SK-N-SH (cell line): ENCODE data around the gene RILPL2. TPM values are rescaled to one million over a fixed set of nuclear protein-coding genes. Genes with fewer than 3 reads are reported as not detected.
"Not testable (repeated sequence)": the region's sequence is repeated elsewhere in the genome, so short reads cannot be mapped to it uniquely, and the experiment has no call there.

Experiments used
- CTCF ChIA-PET: fragments of 300-600, 350-600 bp; formaldehyde crosslinking; extraction: SDS; loops from one replicate; lab custom pipeline; 2021; lab: Yijun Ruan, JAX
- POLR2A ChIA-PET: fragments of 350-600 bp; sonication (Branson Sonifier 250); formaldehyde crosslinking; extraction: SDS; loops from one replicate; lab custom pipeline; 2020; ENCODE audit warnings: antibody characterized with exemption, inconsistent platforms; lab: Yijun Ruan, JAX
- DNase-seq: peaks from one replicate; pipeline ENCODE4 v3.0.0; 2012
- H2AFZ ChIP-seq: fragments of 200-600 bp; sonication (generic); 2 replicates; pipeline ENCODE4 v1.8.1; 2016; ENCODE audit warnings: antibody characterized with exemption, mild to moderate bottlenecking, low read depth
- H3F3A ChIP-seq: fragments of 200-600 bp; sonication (generic); replicated peaks from 2 replicates; pipeline ENCODE3; 2016; ENCODE audit warnings: antibody characterized with exemption, mild to moderate bottlenecking; ENCODE audit not compliant: insufficient read depth
- H3K27ac ChIP-seq, 2 experiments: fragments of 200-500 bp in 1 of 2; fragments of 200-600 bp in 1 of 2; sonication (Bioruptor generic) in 1 of 2; sonication (generic), shearing (Covaris generic) in 1 of 2; 2 replicates each; pipeline versions ENCODE4 v1.5.1 to v1.6.1; 2014 to 2016; ENCODE audit warnings: low read depth in 2 of 2, inconsistent platforms in 1 of 2, low read length in 1 of 2, mild to moderate bottlenecking in 1 of 2, mixed read lengths in 1 of 2
- H3K27me3 ChIP-seq: fragments of 200-600 bp; sonication (generic), shearing (Covaris generic); 2 replicates; pipeline ENCODE4 v1.6.1; 2016; ENCODE audit warnings: mixed run types; ENCODE audit not compliant: insufficient read depth
- H3K36me3 ChIP-seq, 2 experiments: fragments of 200-500 bp in 1 of 2; fragments of 200-600 bp in 1 of 2; sonication (Bioruptor generic) in 1 of 2; sonication (generic) in 1 of 2; replicated peaks in 1 of 2; 2 replicates each; pipeline versions ENCODE3 to v1.5.1; 2014 to 2016; ENCODE audit warnings: low read length in 1 of 2, mild to moderate bottlenecking in 1 of 2; ENCODE audit not compliant: insufficient read depth in 2 of 2, control insufficient read depth in 1 of 2
- H3K4me1 ChIP-seq, 2 experiments: fragments of 200-500 bp in 1 of 2; fragments of 200-600 bp in 1 of 2; sonication (Bioruptor generic) in 1 of 2; sonication (generic), shearing (Covaris generic) in 1 of 2; 2 replicates each; pipeline versions ENCODE4 v1.5.1 to v1.6.1; 2014 to 2016; ENCODE audit warnings: low read depth in 1 of 2, low read length in 1 of 2, mixed run types in 1 of 2; ENCODE audit not compliant: insufficient read depth in 2 of 2, control insufficient read depth in 1 of 2
- H3K4me2 ChIP-seq: fragments of 200-600 bp; sonication (generic), shearing (Covaris generic); 2 replicates; pipeline ENCODE4 v1.6.1; 2017; ENCODE audit warnings: mixed run types
- H3K4me3 ChIP-seq, 2 experiments: fragments of 200-500 bp in 1 of 2; fragments of 200-600 bp in 1 of 2; sonication (Bioruptor generic) in 1 of 2; sonication (generic), shearing (Covaris generic) in 1 of 2; 2 replicates each; pipeline versions ENCODE4 v1.5.1 to v1.8.1; 2014 to 2016; ENCODE audit warnings: low read depth in 2 of 2, inconsistent platforms in 1 of 2, low read length in 1 of 2, mild to moderate bottlenecking in 1 of 2, mixed read lengths in 1 of 2, moderate library complexity in 1 of 2
- H3K79me2 ChIP-seq: fragments of 200-600 bp; sonication (generic); 2 replicates; pipeline ENCODE4 v1.8.1; 2017; ENCODE audit warnings: mild to moderate bottlenecking; ENCODE audit not compliant: insufficient read depth
- H3K9ac ChIP-seq: fragments of 200-600 bp; sonication (generic); 2 replicates; pipeline ENCODE4 v1.6.1; 2017; ENCODE audit warnings: mixed run types
- H3K9me2 ChIP-seq: fragments of 200-600 bp; sonication (generic); 2 replicates; pipeline ENCODE4 v1.6.1; 2017; ENCODE audit warnings: mixed run types
- H3K9me3 ChIP-seq: fragments of 200-600 bp; sonication (generic); 2 replicates; pipeline ENCODE4 v1.6.1; 2017; ENCODE audit warnings: mixed run types, mild to moderate bottlenecking, moderate library complexity
- H4K20me1 ChIP-seq: fragments of 200-600 bp; sonication (generic); 2 replicates; pipeline ENCODE4 v1.6.1; 2017; ENCODE audit warnings: mild to moderate bottlenecking, mixed run types; ENCODE audit not compliant: insufficient read depth
- ELF1 ChIP-seq: IDR thresholded peaks from 2 replicates; pipeline ENCODE4 v1.4.0; 2012
- EP300 ChIP-seq, 2 experiments: IDR thresholded peaks; 2 replicates each; pipeline versions ENCODE4 v1.4.0 to v1.6.1; 2012; ENCODE audit warnings: borderline replicate concordance in 1 of 2, low read depth in 1 of 2, low read length in 1 of 2
- EZH2phosphoT487 ChIP-seq: fragments of 200-600 bp; sonication (generic); IDR thresholded peaks from 2 replicates; pipeline ENCODE4 v1.6.1; 2017; ENCODE audit warnings: low read depth, mixed run types, mild to moderate bottlenecking, antibody characterized with exemption, moderate library complexity, borderline replicate concordance
- FOXM1 ChIP-seq: IDR thresholded peaks from 2 replicates; pipeline ENCODE4 v1.4.0; 2012; ENCODE audit warnings: low read depth, mild to moderate bottlenecking
- MXI1 ChIP-seq: IDR thresholded peaks from 2 replicates; pipeline ENCODE4 v1.6.1; 2012; ENCODE audit warnings: mild to moderate bottlenecking, low read depth, low read length, improper control_type of control experiment
- NFIC ChIP-seq: IDR thresholded peaks from 2 replicates; pipeline ENCODE4 v1.4.0; 2012; ENCODE audit warnings: borderline replicate concordance
- RFX5 ChIP-seq: IDR thresholded peaks from 2 replicates; pipeline ENCODE4 v1.6.1; 2012; ENCODE audit warnings: mild to moderate bottlenecking, improper control_type of control experiment, low read length
- RXRA ChIP-seq: IDR thresholded peaks from 2 replicates; pipeline ENCODE4 v1.4.0; 2012; ENCODE audit warnings: low read depth, mild to moderate bottlenecking, borderline replicate concordance
- TAF1 ChIP-seq: IDR thresholded peaks from 2 replicates; pipeline ENCODE4 v1.6.1; 2012; ENCODE audit warnings: low read depth, mild to moderate bottlenecking, low read length, moderate library complexity, borderline replicate concordance
- TEAD4 ChIP-seq: IDR thresholded peaks from 2 replicates; pipeline ENCODE4 v1.4.0; 2012; ENCODE audit warnings: mild to moderate bottlenecking, borderline replicate concordance; ENCODE audit not compliant: insufficient read depth
- YY1 ChIP-seq: IDR thresholded peaks from 2 replicates; pipeline ENCODE4 v1.4.0; 2012; ENCODE audit warnings: low read depth, mild to moderate bottlenecking
- WGBS: methylation state at CpG from one replicate; pipeline ENCODE4 v1.1.6; 2017; ENCODE audit warnings: low lambda C conversion rate; 5-methylcytosine and 5-hydroxymethylcytosine counted together
- polyA plus RNA-seq, 3 experiments: library from polyadenylated mRNA; depleted of rRNA; stranded (reverse); fragments of >200 nt; gene quantifications; 2 replicates each; pipeline ENCODE4 v1.2.3, GENCODE V29; 2012
- TF ChIP-seq, protein P1 (sequence below): fragments of 200-600 bp; sonication (generic); IDR thresholded peaks from 2 replicates; pipeline ENCODE4 v1.6.1; 2017; ENCODE audit warnings: antibody characterized with exemption, mild to moderate bottlenecking, moderate library complexity
- TF ChIP-seq, protein P2 (sequence below): IDR thresholded peaks from 2 replicates; pipeline ENCODE4 v1.6.1; 2012; ENCODE audit warnings: mild to moderate bottlenecking, low read depth, low read length, moderate library complexity
- TF ChIP-seq, protein P3 (sequence below): IDR thresholded peaks from 2 replicates; pipeline ENCODE4 v1.4.0; 2012; ENCODE audit warnings: low read depth, borderline replicate concordance
- TF ChIP-seq, protein P4 (sequence below): IDR thresholded peaks from 2 replicates; pipeline ENCODE4; 2012

RILPL2 gene
- polyA plus RNA-seq, 1 of the 3 experiments (the other 2 are of a cell fraction) = 5.0 TPM

DNA sequence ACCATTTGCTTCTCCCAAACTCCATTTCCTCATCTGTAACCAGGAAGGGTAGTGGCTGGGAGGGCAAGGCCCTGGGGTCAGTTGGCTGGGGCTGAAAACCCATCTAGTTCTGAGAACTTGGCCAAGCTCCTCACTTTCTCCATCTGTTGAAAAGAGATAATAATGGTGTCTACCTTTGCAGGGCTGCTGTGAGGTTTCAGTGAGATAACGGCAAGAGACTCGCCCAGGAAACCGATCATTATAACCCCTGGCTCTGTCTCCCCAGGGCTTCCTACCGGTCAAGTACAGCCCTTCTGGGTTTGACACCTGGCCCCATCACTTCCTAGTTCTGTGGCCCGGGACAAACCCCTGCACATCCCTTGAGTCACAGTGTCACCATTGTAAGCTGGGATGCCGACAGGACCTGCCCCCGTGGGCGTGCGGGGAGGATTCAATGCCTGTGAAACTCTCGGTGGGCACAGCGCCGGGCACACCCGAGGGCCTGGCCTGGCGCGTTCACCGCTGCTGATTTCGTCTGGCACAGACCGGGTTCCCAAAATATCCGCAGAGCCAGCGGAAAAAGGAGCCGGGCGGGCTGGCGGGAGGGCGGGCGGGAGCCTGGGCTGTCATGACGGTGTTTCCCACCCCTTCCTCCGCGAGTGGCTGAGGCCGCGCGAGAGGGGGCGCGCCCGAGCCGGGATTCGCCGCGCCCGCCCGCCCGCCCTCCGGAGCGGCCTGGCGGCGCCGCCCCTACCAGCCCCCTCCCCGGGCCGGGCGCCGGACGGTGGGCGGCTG, 48.1 kb downstream of the RILPL2 start (continued):
- TF ChIP-seq, protein P1, sequence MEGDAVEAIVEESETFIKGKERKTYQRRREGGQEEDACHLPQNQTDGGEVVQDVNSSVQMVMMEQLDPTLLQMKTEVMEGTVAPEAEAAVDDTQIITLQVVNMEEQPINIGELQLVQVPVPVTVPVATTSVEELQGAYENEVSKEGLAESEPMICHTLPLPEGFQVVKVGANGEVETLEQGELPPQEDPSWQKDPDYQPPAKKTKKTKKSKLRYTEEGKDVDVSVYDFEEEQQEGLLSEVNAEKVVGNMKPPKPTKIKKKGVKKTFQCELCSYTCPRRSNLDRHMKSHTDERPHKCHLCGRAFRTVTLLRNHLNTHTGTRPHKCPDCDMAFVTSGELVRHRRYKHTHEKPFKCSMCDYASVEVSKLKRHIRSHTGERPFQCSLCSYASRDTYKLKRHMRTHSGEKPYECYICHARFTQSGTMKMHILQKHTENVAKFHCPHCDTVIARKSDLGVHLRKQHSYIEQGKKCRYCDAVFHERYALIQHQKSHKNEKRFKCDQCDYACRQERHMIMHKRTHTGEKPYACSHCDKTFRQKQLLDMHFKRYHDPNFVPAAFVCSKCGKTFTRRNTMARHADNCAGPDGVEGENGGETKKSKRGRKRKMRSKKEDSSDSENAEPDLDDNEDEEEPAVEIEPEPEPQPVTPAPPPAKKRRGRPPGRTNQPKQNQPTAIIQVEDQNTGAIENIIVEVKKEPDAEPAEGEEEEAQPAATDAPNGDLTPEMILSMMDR = no peak
- TF ChIP-seq TEAD4 (no peak), ELF1 (no peak)

DNA sequence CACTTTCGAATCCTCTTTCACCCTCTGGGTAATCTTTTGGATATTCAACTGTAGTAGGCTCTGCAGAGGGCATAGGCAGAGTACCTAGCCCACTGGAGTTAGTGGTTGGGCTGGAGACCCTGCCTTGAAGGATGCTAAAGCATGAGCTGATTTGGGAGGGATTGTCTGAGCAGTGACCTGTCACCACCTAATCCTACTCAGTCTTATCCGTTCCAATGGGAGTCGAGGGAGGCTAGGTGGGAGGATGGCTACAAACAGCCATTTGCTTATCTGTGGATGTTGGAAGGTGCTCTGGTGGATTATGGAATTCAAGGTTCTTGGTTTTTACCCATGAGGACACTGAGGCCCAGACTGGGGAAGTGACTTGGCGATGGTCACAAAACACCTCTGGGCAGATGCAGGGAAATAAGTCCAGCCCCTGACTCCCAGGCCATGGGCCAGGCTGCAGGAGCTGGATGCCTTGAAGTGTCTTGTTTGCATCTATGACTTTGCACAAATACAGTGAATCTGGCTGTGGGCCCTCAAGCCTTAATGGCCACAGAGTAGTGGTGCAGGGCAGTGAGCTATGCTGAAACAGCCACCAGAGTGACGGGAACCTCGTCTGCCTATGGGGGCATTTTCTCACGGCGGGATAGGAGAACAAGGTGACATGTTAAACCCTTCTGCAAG, 48.8 kb downstream of the RILPL2 start:
- WGBS = 83% methylated on average over 3 of the region's 8 CpGs
- POLR2A ChIA-PET = interaction anchor here (1.0 kb wide), 1 partner anchor 215 kb away, joined by 3 read pairs; no protein-coding TSS in a partner anchor
- H3K36me3 ChIP-seq = peaks cover 16 to 19% of the 10 kb centered on the region in 2 experiments
- H3F3A ChIP-seq = peaks cover 18% of the 10 kb centered on the region
- H3K4me2 ChIP-seq = peak overlapping the region; percentile 99
- H3K4me3 ChIP-seq = peak overlapping the region; percentile 64 to 77; a peak in 3 of 4 replicates
- no peaks in the 10 kb centered on the region for H3K9me2 ChIP-seq
- peaks cover 7% of the 10 kb centered on the region for H4K20me1 ChIP-seq
- H3K79me2 ChIP-seq = peaks cover 76% of the 10 kb centered on the region
- H3K9ac ChIP-seq = peak overlapping the region; percentile 77
- H2AFZ ChIP-seq = peak overlapping the region; percentile 95; the same call in 1 of the 2 replicates
- CTCF ChIA-PET = interaction anchor here (0.7 to 2.0 kb wide), 4 partner anchors 22 to 83 kb away, joined by 3 to 6 read pairs (median 4); no protein-coding TSS in a partner anchor
- peaks cover 10 to 17% of the 10 kb centered on the region in 2 experiments; a peak in 3 of 4 replicates for H3K4me1 ChIP-seq
- no peak for DNase-seq
- peak overlapping the region; percentile 76 to 77 for H3K27ac ChIP-seq
- TF ChIP-seq YY1 = no peak
- no peak for TF ChIP-seq FOXM1
- TF ChIP-seq, protein P2, sequence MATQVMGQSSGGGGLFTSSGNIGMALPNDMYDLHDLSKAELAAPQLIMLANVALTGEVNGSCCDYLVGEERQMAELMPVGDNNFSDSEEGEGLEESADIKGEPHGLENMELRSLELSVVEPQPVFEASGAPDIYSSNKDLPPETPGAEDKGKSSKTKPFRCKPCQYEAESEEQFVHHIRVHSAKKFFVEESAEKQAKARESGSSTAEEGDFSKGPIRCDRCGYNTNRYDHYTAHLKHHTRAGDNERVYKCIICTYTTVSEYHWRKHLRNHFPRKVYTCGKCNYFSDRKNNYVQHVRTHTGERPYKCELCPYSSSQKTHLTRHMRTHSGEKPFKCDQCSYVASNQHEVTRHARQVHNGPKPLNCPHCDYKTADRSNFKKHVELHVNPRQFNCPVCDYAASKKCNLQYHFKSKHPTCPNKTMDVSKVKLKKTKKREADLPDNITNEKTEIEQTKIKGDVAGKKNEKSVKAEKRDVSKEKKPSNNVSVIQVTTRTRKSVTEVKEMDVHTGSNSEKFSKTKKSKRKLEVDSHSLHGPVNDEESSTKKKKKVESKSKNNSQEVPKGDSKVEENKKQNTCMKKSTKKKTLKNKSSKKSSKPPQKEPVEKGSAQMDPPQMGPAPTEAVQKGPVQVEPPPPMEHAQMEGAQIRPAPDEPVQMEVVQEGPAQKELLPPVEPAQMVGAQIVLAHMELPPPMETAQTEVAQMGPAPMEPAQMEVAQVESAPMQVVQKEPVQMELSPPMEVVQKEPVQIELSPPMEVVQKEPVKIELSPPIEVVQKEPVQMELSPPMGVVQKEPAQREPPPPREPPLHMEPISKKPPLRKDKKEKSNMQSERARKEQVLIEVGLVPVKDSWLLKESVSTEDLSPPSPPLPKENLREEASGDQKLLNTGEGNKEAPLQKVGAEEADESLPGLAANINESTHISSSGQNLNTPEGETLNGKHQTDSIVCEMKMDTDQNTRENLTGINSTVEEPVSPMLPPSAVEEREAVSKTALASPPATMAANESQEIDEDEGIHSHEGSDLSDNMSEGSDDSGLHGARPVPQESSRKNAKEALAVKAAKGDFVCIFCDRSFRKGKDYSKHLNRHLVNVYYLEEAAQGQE = no peak
- no peak for TF ChIP-seq MXI1
- no peak for TF ChIP-seq NFIC
- TF ChIP-seq, protein P3, sequence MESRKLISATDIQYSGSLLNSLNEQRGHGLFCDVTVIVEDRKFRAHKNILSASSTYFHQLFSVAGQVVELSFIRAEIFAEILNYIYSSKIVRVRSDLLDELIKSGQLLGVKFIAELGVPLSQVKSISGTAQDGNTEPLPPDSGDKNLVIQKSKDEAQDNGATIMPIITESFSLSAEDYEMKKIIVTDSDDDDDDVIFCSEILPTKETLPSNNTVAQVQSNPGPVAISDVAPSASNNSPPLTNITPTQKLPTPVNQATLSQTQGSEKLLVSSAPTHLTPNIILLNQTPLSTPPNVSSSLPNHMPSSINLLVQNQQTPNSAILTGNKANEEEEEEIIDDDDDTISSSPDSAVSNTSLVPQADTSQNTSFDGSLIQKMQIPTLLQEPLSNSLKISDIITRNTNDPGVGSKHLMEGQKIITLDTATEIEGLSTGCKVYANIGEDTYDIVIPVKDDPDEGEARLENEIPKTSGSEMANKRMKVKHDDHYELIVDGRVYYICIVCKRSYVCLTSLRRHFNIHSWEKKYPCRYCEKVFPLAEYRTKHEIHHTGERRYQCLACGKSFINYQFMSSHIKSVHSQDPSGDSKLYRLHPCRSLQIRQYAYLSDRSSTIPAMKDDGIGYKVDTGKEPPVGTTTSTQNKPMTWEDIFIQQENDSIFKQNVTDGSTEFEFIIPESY = no peak
- no peak for TF ChIP-seq EP300 (IDR thresholded peaks at IDR 0.05; ENCODE audit: borderline replicate concordance in 1 of 2, low read depth in 1 of 2, low read length in 1 of 2)
- TF ChIP-seq RXRA = no peak
- TF ChIP-seq, protein P4, sequence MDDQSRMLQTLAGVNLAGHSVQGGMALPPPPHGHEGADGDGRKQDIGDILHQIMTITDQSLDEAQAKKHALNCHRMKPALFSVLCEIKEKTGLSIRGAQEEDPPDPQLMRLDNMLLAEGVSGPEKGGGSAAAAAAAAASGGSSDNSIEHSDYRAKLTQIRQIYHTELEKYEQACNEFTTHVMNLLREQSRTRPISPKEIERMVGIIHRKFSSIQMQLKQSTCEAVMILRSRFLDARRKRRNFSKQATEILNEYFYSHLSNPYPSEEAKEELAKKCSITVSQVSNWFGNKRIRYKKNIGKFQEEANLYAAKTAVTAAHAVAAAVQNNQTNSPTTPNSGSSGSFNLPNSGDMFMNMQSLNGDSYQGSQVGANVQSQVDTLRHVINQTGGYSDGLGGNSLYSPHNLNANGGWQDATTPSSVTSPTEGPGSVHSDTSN = no peak
- no peak for TF ChIP-seq EZH2phosphoT487
- TF ChIP-seq RFX5 = no peak
- no peak for TF ChIP-seq ELF1
- TF ChIP-seq TAF1 = no peak
- no peaks in the 10 kb centered on the region for H3K27me3 ChIP-seq
- H3K9me3 ChIP-seq = no peaks in the 10 kb centered on the region

DNA sequence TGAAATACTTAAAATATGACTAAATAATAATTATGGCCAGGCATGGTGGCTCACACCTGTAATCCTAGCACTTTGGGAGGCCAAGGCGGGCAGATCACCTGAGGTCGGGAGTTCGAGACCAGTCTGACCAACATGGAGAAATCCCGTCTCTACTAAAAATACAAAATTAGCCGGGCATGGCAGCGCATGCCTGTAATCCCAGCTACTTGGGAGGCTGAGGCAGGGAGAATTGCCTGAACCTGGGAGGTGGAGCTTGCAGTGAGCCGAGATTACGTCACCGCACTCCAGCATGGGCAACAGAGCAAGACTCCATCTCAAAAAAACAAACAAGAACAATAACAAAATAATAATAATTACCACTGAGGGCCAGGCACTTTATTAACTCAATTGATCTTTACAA, 50.9 kb downstream of the RILPL2 start:
- CTCF ChIA-PET = interaction anchor here (0.9 to 1.3 kb wide), 3 partner anchors 20 to 196 kb away, joined by 3 to 5 read pairs (median 4); no protein-coding TSS in a partner anchor
- Histone ChIP-seq H3K79me2 (peaks cover 55% of the 10 kb centered on the region), H3K9ac (peak overlapping the region; percentile 77; the same call in 1 of the 2 replicates), H2AFZ (peak overlapping the region; percentile 80), H3K27ac (peak overlapping the region in 1 of 2 experiments; percentile 59; a peak in 2 of 4 replicates), H3F3A (peaks cover 18% of the 10 kb centered on the region), H3K4me2 (peak overlapping the region; percentile 90), H3K4me1 (peaks cover 5 to 17% of the 10 kb centered on the region in 2 experiments; a peak in 3 of 4 replicates)
- H4K20me1 ChIP-seq, H3K9me3 ChIP-seq, H3K36me3 ChIP-seq, H3K4me3 ChIP-seq, H3K27me3 ChIP-seq, DNase-seq, POLR2A ChIA-PET, H3K9me2 ChIP-seq: not testable (repeated sequence)
- 97% methylated on average over 9 of the region's 9 CpGs for WGBS
